Pancreas (tissue), 10 donors: ENCODE data around the gene MOCS3. TPM values are rescaled to one million over a fixed set of nuclear protein-coding genes. Genes with fewer than 3 reads are reported as not detected.

Experiments used
- ATAC-seq, 4 donors: fragments of 200-7000 bp; cut with Tn5 transposase; one replicate each; pipeline versions ENCODE4 v1.8.0 to v1.9.1; 2020; ENCODE audit warnings: mild to moderate bottlenecking in 4 of 4, moderate library complexity in 4 of 4
- DNase-seq, 6 donors: peaks; one replicate each; pipeline ENCODE4 v3.0.0-alpha.2; 2020
- FAIRE-seq: peaks from 2 replicates; lab custom pipeline; 2012; peaks lifted over from hg19 to GRCh38; lab: Jason Lieb, UNC
- H3K27ac ChIP-seq, 4 donors: fragments of 200-600 bp; sonication (generic); 1 replicate in 3 of 4; 2 replicates in 1 of 4; pipeline versions ENCODE4 v1.5.0 to v1.8.0; 2020
- H3K27me3 ChIP-seq, 4 donors: fragments of 200-600 bp; one replicate each; pipeline ENCODE4 v1.8.0; 2021
- H3K36me3 ChIP-seq, 3 donors: fragments of 200-600 bp; sonication (generic) in 1 of 3; one replicate each; pipeline versions ENCODE4 v1.5.0 to v1.8.0; 2020 to 2021
- H3K4me1 ChIP-seq, 3 donors: fragments of 200-600 bp; one replicate each; pipeline ENCODE4 v1.8.0; 2021
- H3K4me3 ChIP-seq, 4 donors: fragments of 200-600 bp; sonication (generic) in 2 of 4; one replicate each; pipeline versions ENCODE4 v1.5.0 to v1.8.0; 2020 to 2021
- H3K9me3 ChIP-seq, 4 donors: fragments of 200-600 bp; one replicate each; pipeline ENCODE4 v1.8.0; 2021
- WGBS, 2 donors: extraction: QIAGEN DNeasy Blood & Tissue Kit; methylation state at CpG; one replicate each; pipeline ENCODE4 v1.1.7; 2013; 5-methylcytosine and 5-hydroxymethylcytosine counted together
- intact Hi-C, 3 donors: fragments of 100-400 bp; cut with DNase I; formaldehyde crosslinking; loops; one replicate each; pipeline versions ENCODE4 v1.11.1 to v1.14.2; 2022
- polyA plus RNA-seq, 2 donors: library from polyadenylated mRNA; stranded (reverse); fragments of 200-250 nt; gene quantifications; one replicate each; pipeline ENCODE4 v1.2.3, GENCODE V29; 2013
- total RNA-seq, 6 donors: library from RNA; stranded (reverse); fragmentation: NEBNext Ultra II Directional in 4 of 6; extraction: Animal tissue kit (Norgen Biotek cat#: 25700) in 4 of 6; gene quantifications; one replicate each; pipeline versions ENCODE4 v1.2.1 to v1.2.4, GENCODE V29; 2021 to 2023
- TF ChIP-seq, protein P1 (sequence below), 4 donors: fragments of 200-600 bp; sonication (generic) in 3 of 4; IDR thresholded peaks; one replicate each; pipeline versions ENCODE4 v1.5.0 to v1.8.0; 2021; ENCODE audit warnings: antibody characterized with exemption in 4 of 4
- donor health status: healthy with polysubstance abuse.
- donor health status: DM: no; HTN: no; CAD: no; lungs with moderate emphysema.
- donor health status: DM: no; HTN: no; CAD: no.
- donor health status: control.
- donor health status: control.
- donor health status: Bipolar disorder and iron deficiency.
- donor health status: DM: yes; HTN: yes; CAD: no.
- donor health status: DM: no; HTN: no; CAD: no.
- donor health status: DM: no; HTN: no; CAD: no.
- donor health status: DM: yes; HTN: yes; CAD: no.

The MOCS3 gene
- total and polyA plus RNA-seq, 8 donors, result 0.72 to 2.3 (median 1.8) TPM

GRCh38 chr20:50933589-50933988 is 25.0 kb upstream of the MOCS3 start:
- intact Hi-C loops, result no loop called here
- ATAC-seq, result no peak
- Histone ChIP-seq H3K4me3 (no peak overlapping the region), H3K4me1 (peaks cover 0 to 8% (median 0%) of the 10 kb centered on the region in 3 donors), H3K27me3 (no peaks in the 10 kb centered on the region), H3K36me3 (peaks cover 0 to 28% (median 5%) of the 10 kb centered on the region in 3 donors), H3K27ac (no peak overlapping the region), H3K9me3 (no peaks in the 10 kb centered on the region)
- 90 to 95% methylated on average over 1 of the region's 1 CpG for WGBS, 2 donors
- DNase-seq, result no peak
- FAIRE-seq, result no peak
- TF ChIP-seq, protein P1, sequence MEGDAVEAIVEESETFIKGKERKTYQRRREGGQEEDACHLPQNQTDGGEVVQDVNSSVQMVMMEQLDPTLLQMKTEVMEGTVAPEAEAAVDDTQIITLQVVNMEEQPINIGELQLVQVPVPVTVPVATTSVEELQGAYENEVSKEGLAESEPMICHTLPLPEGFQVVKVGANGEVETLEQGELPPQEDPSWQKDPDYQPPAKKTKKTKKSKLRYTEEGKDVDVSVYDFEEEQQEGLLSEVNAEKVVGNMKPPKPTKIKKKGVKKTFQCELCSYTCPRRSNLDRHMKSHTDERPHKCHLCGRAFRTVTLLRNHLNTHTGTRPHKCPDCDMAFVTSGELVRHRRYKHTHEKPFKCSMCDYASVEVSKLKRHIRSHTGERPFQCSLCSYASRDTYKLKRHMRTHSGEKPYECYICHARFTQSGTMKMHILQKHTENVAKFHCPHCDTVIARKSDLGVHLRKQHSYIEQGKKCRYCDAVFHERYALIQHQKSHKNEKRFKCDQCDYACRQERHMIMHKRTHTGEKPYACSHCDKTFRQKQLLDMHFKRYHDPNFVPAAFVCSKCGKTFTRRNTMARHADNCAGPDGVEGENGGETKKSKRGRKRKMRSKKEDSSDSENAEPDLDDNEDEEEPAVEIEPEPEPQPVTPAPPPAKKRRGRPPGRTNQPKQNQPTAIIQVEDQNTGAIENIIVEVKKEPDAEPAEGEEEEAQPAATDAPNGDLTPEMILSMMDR (IDR thresholded peaks at IDR 0.05), result no peak

- Histone ChIP-seq H3K4me3 (no peak overlapping the region), H3K27me3 (no peaks in the 10 kb centered on the region), H3K36me3 (peaks cover 5 to 74% (median 36%) of the 10 kb centered on the region in 3 donors), H3K27ac (no peak overlapping the region), H3K9me3 (no peaks in the 10 kb centered on the region), H3K4me1 (no peaks in the 10 kb centered on the region)
- intact Hi-C loops, result loop anchor here in 1 of 3 donors (10.0 kb wide), 1 partner anchor 148 kb away; the partner anchor contains the start of gene BCAS4
- DNase-seq (no peak), FAIRE-seq (no peak), ATAC-seq (no peak)
- TF ChIP-seq, protein P1 (IDR thresholded peaks at IDR 0.05), result no peak
- 95% methylated on average over 7 of the region's 7 CpGs for WGBS, 2 donors
Measured at GRCh38 chr20:50943069-50943468, 15.5 kb upstream of the MOCS3 start.

GRCh38 chr20:50948132-50948785 is 10.4 kb upstream of the MOCS3 start:
- intact Hi-C loops, result loop anchor here in 1 of 3 donors (10.0 kb wide), 1 partner anchor 153 kb away; the partner anchor contains the start of gene BCAS4
- FAIRE-seq, result no peak
- Histone ChIP-seq H3K4me1 (no peaks in the 10 kb centered on the region), H3K9me3 (no peaks in the 10 kb centered on the region), H3K4me3 (no peak overlapping the region), H3K36me3 (peaks cover 5 to 66% (median 40%) of the 10 kb centered on the region in 3 donors), H3K27ac (no peak overlapping the region), H3K27me3 (no peaks in the 10 kb centered on the region)
- DNase-seq, result no peak
- TF ChIP-seq, protein P1 (IDR thresholded peaks at IDR 0.05), result no peak
- no peak for ATAC-seq
- WGBS, 2 donors, result 74% methylated on average over 4 of the region's 4 CpGs

DNA sequence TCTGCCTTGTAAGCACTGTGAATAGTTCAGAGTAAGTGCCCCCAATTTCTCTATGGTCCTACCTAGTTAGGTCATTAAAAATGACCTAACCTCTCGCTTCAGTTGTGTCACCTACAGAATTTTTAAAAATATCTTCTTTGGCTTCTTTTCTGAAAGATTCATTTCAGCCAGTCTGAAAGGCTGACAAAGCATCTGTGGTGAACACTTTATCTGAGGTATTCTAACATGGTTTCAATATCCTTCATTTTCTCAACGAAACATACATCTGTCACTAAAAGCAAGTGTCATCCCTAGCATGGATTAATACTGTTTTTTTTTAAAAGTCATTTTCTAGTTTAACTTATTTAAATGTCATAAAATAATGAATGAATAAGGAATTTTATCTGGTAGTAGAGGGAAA is 5.4 kb upstream of the MOCS3 start:
- peaks cover 7 to 17% (median 11%) of the 10 kb centered on the region in 3 donors for H3K4me1 ChIP-seq
- no peak for DNase-seq
- TF ChIP-seq, protein P1 (IDR thresholded peaks at IDR 0.05), result no peak
- H3K9me3 ChIP-seq, result no peaks in the 10 kb centered on the region
- H3K27me3 ChIP-seq, result no peaks in the 10 kb centered on the region
- intact Hi-C loops, result no loop called here
- ATAC-seq, result no peak
- no peak overlapping the region for H3K27ac ChIP-seq
- no peak for FAIRE-seq
- H3K4me3 ChIP-seq, result no peak overlapping the region
- WGBS, 2 donors, result 83 to 86% methylated on average over 2 of the region's 2 CpGs
- H3K36me3 ChIP-seq, result peaks cover 0 to 36% (median 11%) of the 10 kb centered on the region in 3 donors

- FAIRE-seq (no peak), DNase-seq (no peak), ATAC-seq (no peak)
- H3K27me3 ChIP-seq, result no peaks in the 10 kb centered on the region
- intact Hi-C loops, result no loop called here
- TF ChIP-seq, protein P1 (IDR thresholded peaks at IDR 0.05), result no peak
- H3K27ac ChIP-seq, result no peak overlapping the region
- H3K36me3 ChIP-seq, result peaks cover 0 to 31% (median 11%) of the 10 kb centered on the region in 3 donors
- no peak overlapping the region for H3K4me3 ChIP-seq
- H3K9me3 ChIP-seq, result no peaks in the 10 kb centered on the region
- peaks cover 7 to 17% (median 11%) of the 10 kb centered on the region in 3 donors for H3K4me1 ChIP-seq
Measured at GRCh38 chr20:50953821-50954220, 4.8 kb upstream of the MOCS3 start.
